Measurements from ENCODE around the gene GALNT14.
"Not testable (repeated sequence)": the region's sequence is repeated elsewhere in the genome, so short reads cannot be mapped to it uniquely, and the experiment has no call there.

- not testable (repeated sequence) for TF ChIP-seq POLR2A (IDR thresholded peaks at IDR 0.05; ENCODE audit: low read length); GATA1 (IDR thresholded peaks at IDR 0.05; ENCODE audit: low read depth, low read length)
These were observed 233.8 kb downstream of the GALNT14 start for GRCh38 chr2:30904437-30904836.

Measured in erythroblast (primary cell).